A549 (cell line): ENCODE results near the gene EPN2. TPM values are rescaled to one million over a fixed set of nuclear protein-coding genes. Genes with fewer than 3 reads are reported as not detected.

ENCODE experiments used
- ATAC-seq, 2 experiments: fragments of 200-7000 bp in 1 of 2; fragments of >200 bp in 1 of 2; cut with Nextera tagmentation in 1 of 2; cut with Tn5 transposase in 1 of 2; 3 replicates each; pipeline versions ENCODE4 v1.8.0 to v1.9.1; 2018 to 2020; ENCODE audit warnings: mild to moderate bottlenecking in 1 of 2, moderate library complexity in 1 of 2
- CTCF ChIA-PET: fragments of 300-600 bp; sonication (Branson Sonifier 250); formaldehyde crosslinking; extraction: SDS; loops from one replicate; lab custom pipeline; 2021; ENCODE audit warnings: antibody characterized with exemption, inconsistent platforms; lab: Yijun Ruan, JAX
- POLR2A ChIA-PET: fragments of 350-600 bp; formaldehyde crosslinking; extraction: SDS; loops from one replicate; lab custom pipeline; 2021; ENCODE audit warnings: antibody characterized with exemption, inconsistent platforms; lab: Yijun Ruan, JAX
- DNase-seq, 2 experiments: peaks; one replicate each; pipeline versions ENCODE4 v3.0.0 to v3.0.0-alpha.2; 2011 to 2016; ENCODE audit warnings: low read depth in 1 of 2, low spot score in 1 of 2
- FAIRE-seq: peaks from 2 replicates; lab custom pipeline; 2011; peaks lifted over from hg19 to GRCh38; lab: Jason Lieb, UNC
- H3K27ac ChIP-seq, 2 experiments: fragments of >200 bp; sonication (Bioruptor Twin); formaldehyde crosslinking; 3 replicates each; pipeline ENCODE4 v1.5.1; 2016 to 2017
- H3K4me1 ChIP-seq: fragments of >200 bp; sonication (Bioruptor Twin); formaldehyde crosslinking; 3 replicates; pipeline ENCODE4 v1.6.1; 2016
- H3K4me2 ChIP-seq: fragments of >200 bp; sonication (Bioruptor Twin); formaldehyde crosslinking; 3 replicates; pipeline ENCODE4 v1.6.1; 2016
- H3K4me3 ChIP-seq: fragments of >200 bp; sonication (Bioruptor Twin); formaldehyde crosslinking; 3 replicates; pipeline ENCODE4 v1.5.1; 2016
- H3K9me3 ChIP-seq: fragments of >200 bp; sonication (Bioruptor Twin); formaldehyde crosslinking; 3 replicates; pipeline ENCODE4 v1.6.1; 2016
- BHLHE40 ChIP-seq: IDR thresholded peaks from 2 replicates; pipeline ENCODE4 v1.6.1; 2012; ENCODE audit warnings: low read depth, low read length, inconsistent platforms
- EP300 ChIP-seq, 2 experiments: fragments of >200 bp; sonication (Bioruptor Twin); formaldehyde crosslinking; IDR thresholded peaks; 2 replicates in 1 of 2; 3 replicates in 1 of 2; pipeline ENCODE4 v1.6.1; 2016 to 2017
- FOSB ChIP-seq: fragments of 250-450 bp; sonication (Bioruptor Pico); IDR thresholded peaks from 2 replicates; pipeline ENCODE4 v1.5.0; 2020; ENCODE audit warnings: mild to moderate bottlenecking, moderate library complexity
- FOSL2 ChIP-seq, 2 experiments: fragments of 450-650 bp in 1 of 2; fragments of >200 bp in 1 of 2; sonication (Bioruptor Twin) in 1 of 2; formaldehyde crosslinking; IDR thresholded peaks; 2 replicates each; pipeline versions ENCODE4 v1.5.0 to v1.6.1; 2016 to 2020; ENCODE audit warnings: mild to moderate bottlenecking in 1 of 2, moderate library complexity in 1 of 2
- FOXS1 ChIP-seq: fragments of 250-450 bp; sonication (Bioruptor Pico); IDR thresholded peaks from 2 replicates; pipeline ENCODE4 v1.5.0; 2020; ENCODE audit warnings: mild to moderate bottlenecking, moderate library complexity
- HDAC2 ChIP-seq: fragments of 200-600 bp; sonication (generic); IDR thresholded peaks from 2 replicates; pipeline ENCODE4 v1.6.1; 2016
- HOXA7 ChIP-seq: fragments of 250-450 bp; sonication (Bioruptor Pico); IDR thresholded peaks from 2 replicates; pipeline ENCODE4 v1.5.0; 2020; ENCODE audit warnings: mild to moderate bottlenecking, moderate library complexity
- NFE2L2 ChIP-seq: fragments of 150-350 bp; conservative IDR thresholded peaks from 2 replicates; pipeline ENCODE4 v1.6.1; 2014; ENCODE audit warnings: low read length
- PBX3 ChIP-seq: IDR thresholded peaks from 2 replicates; pipeline ENCODE4 v1.6.1; 2012
- POLR2A ChIP-seq: IDR thresholded peaks from 2 replicates; pipeline ENCODE4 v1.6.1; 2012; ENCODE audit warnings: mild to moderate bottlenecking, low read length
- RAD21 ChIP-seq, 2 experiments: fragments of >200 bp in 1 of 2; sonication (Bioruptor Twin) in 1 of 2; formaldehyde crosslinking in 1 of 2; IDR thresholded peaks in 1 of 2; conservative IDR thresholded peaks in 1 of 2; 2 replicates in 1 of 2; 3 replicates in 1 of 2; pipeline ENCODE4 v1.6.1; 2012 to 2018; ENCODE audit warnings: inconsistent platforms in 1 of 2
- RCOR1 ChIP-seq: fragments of 150-350 bp; IDR thresholded peaks from 2 replicates; pipeline ENCODE4 v1.6.1; 2014; ENCODE audit warnings: antibody characterized with exemption, low read length, low read depth
- REST ChIP-seq: fragments of 200-600 bp; sonication (generic); IDR thresholded peaks from 2 replicates; pipeline ENCODE4 v1.6.1; 2016; ENCODE audit warnings: antibody characterized with exemption, mild to moderate bottlenecking, moderate library complexity
- SMC3 ChIP-seq: fragments of >200 bp; sonication (Bioruptor Twin); formaldehyde crosslinking; IDR thresholded peaks from 3 replicates; pipeline ENCODE4 v1.6.1; 2018; ENCODE audit warnings: inconsistent platforms
- SREBF2 ChIP-seq: fragments of 450-650 bp; IDR thresholded peaks from 2 replicates; pipeline ENCODE4 v1.6.1; 2014; ENCODE audit warnings: mild to moderate bottlenecking, moderate library complexity
- TFCP2L1 ChIP-seq: fragments of 250-450 bp; sonication (Bioruptor Pico); IDR thresholded peaks from 2 replicates; pipeline ENCODE4 v1.5.0; 2021; ENCODE audit warnings: mild to moderate bottlenecking
- ZC3H11A ChIP-seq: fragments of 450-650 bp; IDR thresholded peaks from 2 replicates; pipeline ENCODE4 v1.6.1; 2014; ENCODE audit warnings: antibody characterized with exemption, mild to moderate bottlenecking
- WGBS: methylation state at CpG from one replicate; pipeline ENCODE4 v1.1.6; 2017; ENCODE audit errors: missing lambda C conversion rate; 5-methylcytosine and 5-hydroxymethylcytosine counted together
- polyA plus RNA-seq, 4 experiments: library from polyadenylated mRNA; depleted of rRNA in 3 of 4; stranded (reverse); fragments of >200 nt; fragmentation: RNase III in 1 of 4; extraction: RNeasy Plus Mini Kit Qiagen cat#74134 plus additional on column Dnase treatment in 1 of 4; gene quantifications; 2 replicates in 3 of 4; 3 replicates in 1 of 4; pipeline ENCODE4 v1.2.3, GENCODE V29; 2011 to 2017
- TF ChIP-seq, protein P1 (sequence below): fragments of >200 bp; sonication (Bioruptor Twin); formaldehyde crosslinking; IDR thresholded peaks from 3 replicates; pipeline ENCODE4 v1.6.1; 2016
- TF ChIP-seq, protein P2 (sequence below): fragments of 250-450 bp; sonication (Bioruptor Pico); IDR thresholded peaks from 2 replicates; pipeline ENCODE4 v1.5.0; 2020; ENCODE audit warnings: low read depth, mild to moderate bottlenecking, moderate library complexity
- TF ChIP-seq, protein P3 (sequence below): fragments of >200 bp; sonication (Bioruptor Twin); formaldehyde crosslinking; IDR thresholded peaks from 2 replicates; pipeline ENCODE4 v1.6.1; 2016
- TF ChIP-seq, protein P4 (sequence below): fragments of 450-650 bp; IDR thresholded peaks from 2 replicates; pipeline ENCODE4 v1.6.1; 2014; ENCODE audit warnings: antibody characterized with exemption

EPN2 gene
- polyA plus RNA-seq, 2 of the 4 experiments (the other 2 are of a cell fraction), result 32.1 to 33.8 TPM

- CTCF ChIA-PET, result interaction anchor here (1.1 to 7.9 kb wide), 5 partner anchors 9 to 68 kb away, joined by 3 to 62 read pairs (median 5); no protein-coding TSS in a partner anchor
- FAIRE-seq, result no peak
- no peak overlapping the region for H3K27ac ChIP-seq
Measured at GRCh38 chr17:19307521-19307920, 70.4 kb downstream of the EPN2 start.

DNA sequence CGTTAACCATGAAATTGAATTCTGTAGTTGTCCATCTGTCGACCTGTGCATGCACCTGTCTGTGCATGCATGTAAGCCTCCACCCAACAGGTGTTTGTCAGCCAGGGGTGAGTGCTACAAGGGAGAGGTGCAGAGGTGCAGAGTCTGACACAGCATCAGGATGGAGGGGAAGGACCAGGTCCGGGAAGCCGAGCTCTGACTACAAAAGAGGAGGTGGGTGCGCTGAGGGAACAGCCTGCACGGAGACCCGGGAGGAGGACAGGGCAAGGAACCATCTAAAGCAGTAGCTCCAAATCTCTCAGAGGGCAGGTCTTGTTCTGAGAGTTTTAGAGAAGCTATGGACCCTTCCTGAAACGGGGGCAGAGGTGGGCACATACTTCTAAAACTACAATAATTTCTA is 71.2 kb downstream of the EPN2 start:
- 91% methylated on average over 8 of the region's 8 CpGs for WGBS
- no peak for FAIRE-seq
- Histone ChIP-seq H3K4me1 (no peaks in the 10 kb centered on the region), H3K9me3 (no peaks in the 10 kb centered on the region), H3K27ac (no peak overlapping the region), H3K4me2 (no peak overlapping the region), H3K4me3 (no peak overlapping the region)
- no peak for ATAC-seq
- no peak for DNase-seq
- CTCF ChIA-PET, result interaction anchor here (0.7 to 7.9 kb wide), 9 partner anchors 10 to 616 kb away, joined by 3 to 62 read pairs (median 4); no protein-coding TSS in a partner anchor
- TF ChIP-seq FOSB (CRISPR knock-in tag) (no peak), RAD21 (conservative IDR thresholded peaks at IDR 0.05 in 1 of 2, IDR thresholded peaks at IDR 0.05 in 1 of 2) (no peak), EP300 (IDR thresholded peaks at IDR 0.05) (no peak), HOXA7 (CRISPR knock-in tag) (no peak), PBX3 (no peak), FOSL2 (IDR thresholded peaks at IDR 0.05) (no peak), FOSL2 (CRISPR knock-in tag; IDR thresholded peaks at IDR 0.05) (no peak), NFE2L2 (no peak), FOXS1 (CRISPR knock-in tag) (no peak), REST (no peak), BHLHE40 (no peak), POLR2A (no peak), ZC3H11A (no peak), SMC3 (no peak), HDAC2 (no peak), TFCP2L1 (CRISPR knock-in tag) (no peak)
- TF ChIP-seq, protein P1, sequence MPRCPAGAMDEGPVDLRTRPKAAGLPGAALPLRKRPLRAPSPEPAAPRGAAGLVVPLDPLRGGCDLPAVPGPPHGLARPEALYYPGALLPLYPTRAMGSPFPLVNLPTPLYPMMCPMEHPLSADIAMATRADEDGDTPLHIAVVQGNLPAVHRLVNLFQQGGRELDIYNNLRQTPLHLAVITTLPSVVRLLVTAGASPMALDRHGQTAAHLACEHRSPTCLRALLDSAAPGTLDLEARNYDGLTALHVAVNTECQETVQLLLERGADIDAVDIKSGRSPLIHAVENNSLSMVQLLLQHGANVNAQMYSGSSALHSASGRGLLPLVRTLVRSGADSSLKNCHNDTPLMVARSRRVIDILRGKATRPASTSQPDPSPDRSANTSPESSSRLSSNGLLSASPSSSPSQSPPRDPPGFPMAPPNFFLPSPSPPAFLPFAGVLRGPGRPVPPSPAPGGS, result no peak
- TF ChIP-seq, protein P2, sequence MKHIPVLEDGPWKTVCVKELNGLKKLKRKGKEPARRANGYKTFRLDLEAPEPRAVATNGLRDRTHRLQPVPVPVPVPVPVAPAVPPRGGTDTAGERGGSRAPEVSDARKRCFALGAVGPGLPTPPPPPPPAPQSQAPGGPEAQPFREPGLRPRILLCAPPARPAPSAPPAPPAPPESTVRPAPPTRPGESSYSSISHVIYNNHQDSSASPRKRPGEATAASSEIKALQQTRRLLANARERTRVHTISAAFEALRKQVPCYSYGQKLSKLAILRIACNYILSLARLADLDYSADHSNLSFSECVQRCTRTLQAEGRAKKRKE (CRISPR knock-in tag), result no peak
- TF ChIP-seq, protein P3, sequence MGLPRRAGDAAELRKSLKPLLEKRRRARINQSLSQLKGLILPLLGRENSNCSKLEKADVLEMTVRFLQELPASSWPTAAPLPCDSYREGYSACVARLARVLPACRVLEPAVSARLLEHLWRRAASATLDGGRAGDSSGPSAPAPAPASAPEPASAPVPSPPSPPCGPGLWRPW, result no peak
- POLR2A ChIA-PET, result no interaction called here

More at GRCh38 chr17:19307521-19307920, 70.4 kb downstream of the EPN2 start:
- ATAC-seq (no peak), DNase-seq (no peak)
- no peak overlapping the region for H3K4me3 ChIP-seq
- no peaks in the 10 kb centered on the region for H3K9me3 ChIP-seq
- no peaks in the 10 kb centered on the region for H3K4me1 ChIP-seq
- no peak for TF ChIP-seq RCOR1
- TF ChIP-seq, protein P4, sequence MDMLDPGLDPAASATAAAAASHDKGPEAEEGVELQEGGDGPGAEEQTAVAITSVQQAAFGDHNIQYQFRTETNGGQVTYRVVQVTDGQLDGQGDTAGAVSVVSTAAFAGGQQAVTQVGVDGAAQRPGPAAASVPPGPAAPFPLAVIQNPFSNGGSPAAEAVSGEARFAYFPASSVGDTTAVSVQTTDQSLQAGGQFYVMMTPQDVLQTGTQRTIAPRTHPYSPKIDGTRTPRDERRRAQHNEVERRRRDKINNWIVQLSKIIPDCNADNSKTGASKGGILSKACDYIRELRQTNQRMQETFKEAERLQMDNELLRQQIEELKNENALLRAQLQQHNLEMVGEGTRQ, result no peak
- TF ChIP-seq RAD21 (conservative IDR thresholded peaks at IDR 0.05 in 1 of 2, IDR thresholded peaks at IDR 0.05 in 1 of 2), result no peak
- TF ChIP-seq SREBF2, result no peak
- H3K4me2 ChIP-seq, result no peak overlapping the region
- 95% methylated on average over 10 of the region's 10 CpGs for WGBS
- POLR2A ChIA-PET, result no interaction called here
